Skin epidermis (tissue), 12 donors: ENCODE data around the gene SMURF1.
"Not testable (repeated sequence)": the region's sequence is repeated elsewhere in the genome, so short reads cannot be mapped to it uniquely, and the experiment has no call there.

Experiments used
- H3K27ac ChIP-seq, 21 experiments: fragments of 200-600 bp; sonication (generic) in 11 of 21; one replicate each; pipeline ENCODE4 v1.5.0; 2020; ENCODE audit warnings: mild to moderate bottlenecking in 3 of 21, inconsistent platforms in 2 of 21, moderate library complexity in 2 of 21
- H3K4me3 ChIP-seq, 7 experiments: fragments of 200-600 bp; sonication (generic) in 2 of 7; one replicate each; pipeline ENCODE4 v1.5.0; 2020; ENCODE audit warnings: inconsistent platforms in 2 of 7, mild to moderate bottlenecking in 2 of 7, moderate library complexity in 1 of 7

The SMURF1 gene

GRCh38 chr7:99102809-99103690 is 40.9 kb downstream of the SMURF1 start:
- H3K27ac ChIP-seq, result peak overlapping the region in 8 of 21 experiments; percentile 17 to 58 (median 50)
- no peak overlapping the region for H3K4me3 ChIP-seq

GRCh38 chr7:99102361-99102760 is 41.5 kb downstream of the SMURF1 start:
- H3K27ac ChIP-seq, result no peak overlapping the region
- H3K4me3 ChIP-seq, result no peak overlapping the region

- not testable (repeated sequence) for H3K4me3 ChIP-seq, H3K27ac ChIP-seq
Measured at GRCh38 chr7:99101516-99101915, 42.4 kb downstream of the SMURF1 start.

- Histone ChIP-seq H3K27ac (peak overlapping the region in 14 of 21 experiments; percentile 3 to 74 (median 46)), H3K4me3 (no peak overlapping the region)
Measured at GRCh38 chr7:99099499-99100077, 44.3 kb downstream of the SMURF1 start.

GRCh38 chr7:99098824-99099498 is 44.9 kb downstream of the SMURF1 start:
- H3K4me3 ChIP-seq, result no peak overlapping the region

GRCh38 chr7:99098286-99098823 is 45.6 kb downstream of the SMURF1 start:
- Histone ChIP-seq H3K27ac (peak overlapping the region in 8 of 21 experiments; percentile 7 to 74 (median 34)), H3K4me3 (no peak overlapping the region)

More at GRCh38 chr7:99098824-99099498, 44.9 kb downstream of the SMURF1 start:
- H3K27ac ChIP-seq, result peak overlapping the region in 14 of 21 experiments; percentile 3 to 74 (median 46)

- H3K27ac ChIP-seq, result no peak overlapping the region
- H3K4me3 ChIP-seq, result no peak overlapping the region
Measured at GRCh38 chr7:99097730-99098129, 46.2 kb downstream of the SMURF1 start.

GRCh38 chr7:99096124-99096887 is 47.6 kb downstream of the SMURF1 start:
- Histone ChIP-seq H3K4me3 (no peak overlapping the region), H3K27ac (peak overlapping the region in 7 of 21 experiments; percentile 9 to 69 (median 43))

GRCh38 chr7:99095698-99096097 is 48.2 kb downstream of the SMURF1 start:
- no peak overlapping the region for H3K4me3 ChIP-seq
- H3K27ac ChIP-seq, result peak overlapping the region in 7 of 21 experiments; percentile 9 to 69 (median 43)

GRCh38 chr7:99094401-99094800 is 49.5 kb downstream of the SMURF1 start:
- no peak overlapping the region for H3K27ac ChIP-seq
- no peak overlapping the region for H3K4me3 ChIP-seq

- Histone ChIP-seq H3K4me3 (no peak overlapping the region), H3K27ac (peak overlapping the region in 2 of 21 experiments; percentile 24 to 40)
Measured at GRCh38 chr7:99092064-99092720, 51.7 kb downstream of the SMURF1 start.

GRCh38 chr7:99090771-99091542 is 53.0 kb downstream of the SMURF1 start:
- Histone ChIP-seq H3K4me3 (no peak overlapping the region), H3K27ac (peak overlapping the region in 4 of 21 experiments; percentile 4 to 40 (median 16))

GRCh38 chr7:99089914-99090629 is 53.8 kb downstream of the SMURF1 start:
- Histone ChIP-seq H3K27ac (peak overlapping the region in 2 of 21 experiments; percentile 2 to 4), H3K4me3 (no peak overlapping the region)

GRCh38 chr7:99086944-99087343 is 57.0 kb downstream of the SMURF1 start:
- no peak overlapping the region for H3K27ac ChIP-seq
- no peak overlapping the region for H3K4me3 ChIP-seq

GRCh38 chr7:99086532-99086931 is 57.4 kb downstream of the SMURF1 start:
- no peak overlapping the region for H3K27ac ChIP-seq
- no peak overlapping the region for H3K4me3 ChIP-seq

GRCh38 chr7:99083733-99084132 is 60.2 kb downstream of the SMURF1 start:
- Histone ChIP-seq H3K27ac (no peak overlapping the region), H3K4me3 (no peak overlapping the region)

GRCh38 chr7:99083068-99083651 is 60.7 kb downstream of the SMURF1 start:
- no peak overlapping the region for H3K27ac ChIP-seq

More at GRCh38 chr7:99083068-99083651, 60.7 kb downstream of the SMURF1 start:
- no peak overlapping the region for H3K4me3 ChIP-seq
